Left ventricle myocardium inferior (tissue), 1 donor: ENCODE results near the gene LRTM1. TPM values are rescaled to one million over a fixed set of nuclear protein-coding genes. Genes with fewer than 3 reads are reported as not detected.

Experiments used
- DNase-seq: peaks from one replicate; pipeline ENCODE4 v3.0.0-alpha.2; 2020
- H3K27ac ChIP-seq: fragments of 200-600 bp; replicated peaks from 2 replicates; pipeline ENCODE4 v1.8.0; 2021
- H3K27me3 ChIP-seq: fragments of 200-600 bp; 2 replicates; pipeline ENCODE4 v1.8.0; 2021; ENCODE audit warnings: low read depth
- H3K36me3 ChIP-seq: fragments of 200-600 bp; 2 replicates; pipeline ENCODE4 v1.8.0; 2021
- H3K4me1 ChIP-seq: fragments of 200-600 bp; 2 replicates; pipeline ENCODE4 v1.8.0; 2021
- H3K4me3 ChIP-seq: fragments of 200-600 bp; 2 replicates; pipeline ENCODE4 v1.8.0; 2021; ENCODE audit warnings: mild to moderate bottlenecking, moderate library complexity
- H3K9me3 ChIP-seq: fragments of 200-600 bp; replicated peaks from 2 replicates; pipeline ENCODE4 v1.8.0; 2021
- intact Hi-C: fragments of 100-400 bp; cut with micrococcal nuclease; formaldehyde crosslinking; loops from one replicate; pipeline ENCODE4 v1.11.0; 2022
- total RNA-seq: library from RNA; stranded (reverse); fragmentation: NEBNext Ultra II Directional; extraction: Animal tissue kit (Norgen Biotek cat#: 25700); gene quantifications from one replicate; pipeline ENCODE4 v1.2.1, GENCODE V29; 2021
- TF ChIP-seq, protein P1 (sequence below): fragments of 200-600 bp; IDR thresholded peaks from 2 replicates; pipeline ENCODE4 v1.8.0; 2021; ENCODE audit warnings: antibody characterized with exemption, mild to moderate bottlenecking, borderline replicate concordance
- donor health status: DM: no; HTN: yes; CAD: no; lungs with severe emphysema.

Gene LRTM1
- total RNA-seq, 1 donor from 2014 or later, result not detected

DNA sequence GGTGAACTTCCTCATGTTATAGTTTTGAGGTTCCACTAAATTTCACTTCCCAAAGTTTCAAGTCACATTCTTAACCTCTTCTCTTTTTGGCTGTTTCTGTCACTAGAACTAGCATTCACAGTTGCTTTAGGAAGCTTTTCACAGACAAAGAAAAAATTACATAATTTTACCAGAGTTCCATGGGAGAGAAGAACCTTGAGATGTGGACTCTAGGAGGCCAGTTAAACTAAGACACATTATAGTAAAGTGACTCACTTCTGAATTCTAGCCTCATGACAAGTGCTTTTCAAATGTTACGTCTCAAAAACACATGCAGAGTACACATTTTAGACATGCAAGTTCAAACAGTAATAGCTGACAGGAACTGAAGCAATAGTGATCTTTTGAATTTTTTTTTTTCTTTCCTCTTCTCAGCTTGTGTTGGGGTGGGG, 39.9 kb upstream of the LRTM1 start:
- intact Hi-C loops, result no loop called here
- TF ChIP-seq, protein P1, sequence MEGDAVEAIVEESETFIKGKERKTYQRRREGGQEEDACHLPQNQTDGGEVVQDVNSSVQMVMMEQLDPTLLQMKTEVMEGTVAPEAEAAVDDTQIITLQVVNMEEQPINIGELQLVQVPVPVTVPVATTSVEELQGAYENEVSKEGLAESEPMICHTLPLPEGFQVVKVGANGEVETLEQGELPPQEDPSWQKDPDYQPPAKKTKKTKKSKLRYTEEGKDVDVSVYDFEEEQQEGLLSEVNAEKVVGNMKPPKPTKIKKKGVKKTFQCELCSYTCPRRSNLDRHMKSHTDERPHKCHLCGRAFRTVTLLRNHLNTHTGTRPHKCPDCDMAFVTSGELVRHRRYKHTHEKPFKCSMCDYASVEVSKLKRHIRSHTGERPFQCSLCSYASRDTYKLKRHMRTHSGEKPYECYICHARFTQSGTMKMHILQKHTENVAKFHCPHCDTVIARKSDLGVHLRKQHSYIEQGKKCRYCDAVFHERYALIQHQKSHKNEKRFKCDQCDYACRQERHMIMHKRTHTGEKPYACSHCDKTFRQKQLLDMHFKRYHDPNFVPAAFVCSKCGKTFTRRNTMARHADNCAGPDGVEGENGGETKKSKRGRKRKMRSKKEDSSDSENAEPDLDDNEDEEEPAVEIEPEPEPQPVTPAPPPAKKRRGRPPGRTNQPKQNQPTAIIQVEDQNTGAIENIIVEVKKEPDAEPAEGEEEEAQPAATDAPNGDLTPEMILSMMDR, result no peak

DNA sequence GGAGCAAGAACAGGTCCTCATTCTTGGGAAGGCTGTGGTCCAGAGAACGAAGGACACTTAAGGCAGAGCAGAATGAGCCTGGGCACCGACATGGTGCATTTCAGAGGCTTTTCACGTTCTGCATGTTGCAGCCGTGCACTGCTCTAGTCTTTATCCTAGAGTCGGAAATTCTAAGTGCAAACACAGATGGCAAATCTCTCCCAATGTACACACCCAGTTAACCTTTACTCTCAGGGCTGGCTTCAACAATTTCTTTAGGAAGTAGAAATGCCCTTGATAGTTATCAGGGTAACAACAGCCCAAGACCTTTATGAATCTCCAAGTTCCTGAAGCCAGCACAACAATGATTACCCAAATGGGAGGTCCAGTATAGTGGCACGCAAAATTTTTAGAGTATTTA, 39.1 kb upstream of the LRTM1 start:
- no peak for DNase-seq
- Histone ChIP-seq H3K4me1 (no peaks in the 10 kb centered on the region), H3K9me3 (no peaks in the 10 kb centered on the region), H3K4me3 (no peak overlapping the region), H3K27ac (no peak overlapping the region), H3K36me3 (no peaks in the 10 kb centered on the region), H3K27me3 (no peaks in the 10 kb centered on the region)
- TF ChIP-seq, protein P1, result no peak
- intact Hi-C loops, result no loop called here

More for the DNA sequence above, 39.9 kb upstream of the LRTM1 start:
- no peaks in the 10 kb centered on the region for H3K36me3 ChIP-seq
- DNase-seq, result no peak
- H3K4me3 ChIP-seq, result no peak overlapping the region
- H3K27me3 ChIP-seq, result no peaks in the 10 kb centered on the region
- no peaks in the 10 kb centered on the region for H3K9me3 ChIP-seq
- no peaks in the 10 kb centered on the region for H3K4me1 ChIP-seq
- H3K27ac ChIP-seq, result no peak overlapping the region

DNA sequence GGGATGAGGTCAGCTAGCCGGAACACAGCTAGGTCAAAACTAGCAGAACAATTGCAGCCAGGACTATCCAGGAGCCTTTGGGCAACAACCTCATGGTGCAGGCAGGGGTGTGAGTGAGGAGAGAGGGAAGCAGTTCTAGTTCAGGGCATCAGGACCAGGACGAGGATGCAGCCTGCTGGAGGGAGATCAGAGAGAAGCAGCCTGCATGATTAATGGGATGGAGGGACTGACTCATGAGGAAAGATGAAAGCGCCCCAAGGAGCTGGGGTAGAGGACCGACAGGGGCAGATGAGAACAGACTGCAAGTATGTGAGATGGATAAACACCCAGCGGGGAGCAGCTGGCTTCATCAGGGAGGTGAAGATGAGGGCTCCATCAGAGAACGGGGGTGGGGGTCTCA, 37.9 kb upstream of the LRTM1 start:
- Histone ChIP-seq H3K27ac (no peak overlapping the region), H3K4me3 (no peak overlapping the region), H3K27me3 (no peaks in the 10 kb centered on the region), H3K4me1 (no peaks in the 10 kb centered on the region), H3K9me3 (no peaks in the 10 kb centered on the region), H3K36me3 (no peaks in the 10 kb centered on the region)
- intact Hi-C loops, result no loop called here
- no peak for DNase-seq
- TF ChIP-seq, protein P1, result no peak

DNA sequence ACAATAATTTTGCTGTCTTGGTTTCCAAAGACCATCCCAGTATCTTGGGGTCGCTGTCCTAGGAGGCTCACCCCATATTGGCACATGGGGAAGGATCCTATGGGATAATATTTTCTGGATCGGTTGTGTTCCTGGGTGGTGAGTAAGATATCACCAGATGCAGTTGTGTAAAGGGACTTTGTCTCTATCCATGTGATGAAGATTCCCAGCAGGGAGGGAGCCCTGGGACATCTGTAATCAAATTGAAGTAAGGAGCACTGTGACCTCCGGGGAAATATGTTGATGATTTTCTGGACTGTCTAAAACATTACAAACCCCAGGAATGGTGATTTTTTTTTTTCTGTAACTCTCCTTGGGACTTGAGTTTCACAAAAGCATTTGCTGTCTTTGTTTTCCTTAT, 36.2 kb upstream of the LRTM1 start:
- H3K27ac ChIP-seq, result no peak overlapping the region
- TF ChIP-seq, protein P1, result no peak
- no peaks in the 10 kb centered on the region for H3K4me1 ChIP-seq
- DNase-seq, result no peak
- no peaks in the 10 kb centered on the region for H3K27me3 ChIP-seq
- H3K36me3 ChIP-seq, result no peaks in the 10 kb centered on the region
- H3K9me3 ChIP-seq, result no peaks in the 10 kb centered on the region
- no peak overlapping the region for H3K4me3 ChIP-seq
- intact Hi-C loops, result no loop called here

DNA sequence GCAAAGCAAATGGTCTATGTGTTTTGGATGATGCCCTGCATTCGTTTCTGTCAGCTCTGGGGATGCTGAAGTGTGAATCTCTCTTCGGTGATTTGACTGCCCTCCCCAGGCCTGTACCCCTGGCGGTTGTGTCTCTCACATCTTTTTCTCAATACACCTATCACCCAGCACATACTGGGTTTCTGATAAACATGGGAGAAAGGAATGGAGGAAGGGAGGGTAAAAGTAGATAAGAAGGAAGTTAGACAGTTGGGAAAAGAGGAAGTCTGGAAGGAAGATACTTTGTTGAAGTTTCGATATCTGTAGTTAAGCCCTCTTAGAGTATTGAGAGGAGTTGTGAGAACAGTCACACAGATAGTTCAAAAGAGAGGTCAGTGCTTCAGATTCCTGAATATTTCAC, 35.8 kb upstream of the LRTM1 start:
- no peak for DNase-seq
- intact Hi-C loops, result no loop called here
- TF ChIP-seq, protein P1, result no peak
- H3K4me1 ChIP-seq, result no peaks in the 10 kb centered on the region
- no peaks in the 10 kb centered on the region for H3K9me3 ChIP-seq
- H3K27ac ChIP-seq, result no peak overlapping the region
- H3K4me3 ChIP-seq, result no peak overlapping the region
- H3K36me3 ChIP-seq, result no peaks in the 10 kb centered on the region
- H3K27me3 ChIP-seq, result no peaks in the 10 kb centered on the region

DNA sequence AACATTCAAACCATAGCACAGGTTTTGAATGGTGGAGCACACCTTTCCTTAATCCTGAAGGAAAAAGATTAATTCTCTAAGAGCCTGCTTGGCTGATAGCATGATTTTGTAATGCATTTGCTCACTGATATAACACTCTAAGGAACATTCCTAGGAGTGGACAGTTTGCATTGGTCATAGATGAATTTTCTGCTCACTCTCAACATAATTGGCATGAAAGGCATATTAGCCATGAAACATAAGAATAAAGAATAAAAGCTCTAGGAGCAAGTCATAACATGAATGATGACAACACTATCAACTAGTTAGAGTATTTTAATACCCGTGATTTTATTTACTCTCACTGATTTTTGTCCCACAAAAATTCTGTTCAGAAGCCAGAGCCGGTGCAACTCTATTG, 34.3 kb upstream of the LRTM1 start:
- no peak overlapping the region for H3K27ac ChIP-seq
- H3K4me1 ChIP-seq, result no peaks in the 10 kb centered on the region
- no peaks in the 10 kb centered on the region for H3K36me3 ChIP-seq
- H3K27me3 ChIP-seq, result no peaks in the 10 kb centered on the region
- no peaks in the 10 kb centered on the region for H3K9me3 ChIP-seq
- no peak overlapping the region for H3K4me3 ChIP-seq
- DNase-seq, result no peak
- TF ChIP-seq, protein P1, result no peak
- intact Hi-C loops, result no loop called here
